Peyer's patch (tissue), 4 donors: ENCODE measurements around the gene WNT5A. TPM values are rescaled to one million over a fixed set of nuclear protein-coding genes. Genes with fewer than 3 reads are reported as not detected.

Experiments
- DNase-seq, 3 donors: peaks; one replicate each; pipeline ENCODE4 v3.0.0-alpha.2; 2017 to 2019
- H3K27ac ChIP-seq, 4 donors: fragments of 200-600 bp; sonication (generic); one replicate each; pipeline ENCODE4 v1.5.1; 2016 to 2019
- H3K27me3 ChIP-seq, 2 donors: fragments of 200-600 bp; sonication (generic); one replicate each; pipeline ENCODE4 v1.5.1; 2019
- H3K36me3 ChIP-seq, 3 donors: fragments of 200-600 bp; sonication (generic); one replicate each; pipeline ENCODE4 v1.5.1; 2016 to 2019
- H3K4me1 ChIP-seq, 4 donors: fragments of 200-600 bp; sonication (generic); one replicate each; pipeline ENCODE4 v1.5.1; 2016 to 2019
- H3K4me3 ChIP-seq, 4 donors: fragments of 200-600 bp; sonication (generic); 1 replicate in 3 of 4; 2 replicates in 1 of 4; pipeline ENCODE4 v1.5.1; 2016 to 2019; ENCODE audit warnings: mild to moderate bottlenecking in 1 of 4
- H3K9me3 ChIP-seq, 4 donors: fragments of 200-600 bp; sonication (generic); one replicate each; pipeline ENCODE4 v1.5.1; 2016 to 2019; ENCODE audit warnings: mild to moderate bottlenecking in 1 of 4
- CTCF ChIP-seq, 6 experiments: fragments of 450-650 bp in 4 of 6; fragments of 200-600 bp in 2 of 6; sonication (generic) in 1 of 6; IDR thresholded peaks; one replicate each; pipeline ENCODE4 v1.5.1; 2017 to 2019; ENCODE audit warnings: antibody characterized with exemption in 6 of 6, mild to moderate bottlenecking in 3 of 6, moderate library complexity in 1 of 6
- POLR2A ChIP-seq, 2 donors: fragments of 450-650 bp; IDR thresholded peaks; one replicate each; pipeline ENCODE4 v1.5.1; 2017; ENCODE audit warnings: antibody characterized with exemption in 2 of 2, mild to moderate bottlenecking in 2 of 2, moderate library complexity in 2 of 2
- total RNA-seq, 4 donors: library from RNA; depleted of rRNA; stranded (reverse); fragments of >200 nt; gene quantifications; one replicate each; pipeline ENCODE4 v1.1.0, GENCODE V29; 2016

WNT5A gene
- total RNA-seq, 4 donors from 2014 or later, result 4.6 to 8.6 (median 7.9) TPM

GRCh38 chr3:55521064-55521737 lies 34.1 kb upstream of the WNT5A start:
- Histone ChIP-seq H3K4me1 (no peaks in the 10 kb centered on the region), H3K4me3 (no peak overlapping the region), H3K27ac (no peak overlapping the region), H3K9me3 (no peaks in the 10 kb centered on the region), H3K36me3 (no peaks in the 10 kb centered on the region), H3K27me3 (no peaks in the 10 kb centered on the region)
- DNase-seq, result no peak
- no peak for TF ChIP-seq POLR2A (IDR thresholded peaks at IDR 0.05)
- no peak for TF ChIP-seq CTCF (IDR thresholded peaks at IDR 0.05)

DNA sequence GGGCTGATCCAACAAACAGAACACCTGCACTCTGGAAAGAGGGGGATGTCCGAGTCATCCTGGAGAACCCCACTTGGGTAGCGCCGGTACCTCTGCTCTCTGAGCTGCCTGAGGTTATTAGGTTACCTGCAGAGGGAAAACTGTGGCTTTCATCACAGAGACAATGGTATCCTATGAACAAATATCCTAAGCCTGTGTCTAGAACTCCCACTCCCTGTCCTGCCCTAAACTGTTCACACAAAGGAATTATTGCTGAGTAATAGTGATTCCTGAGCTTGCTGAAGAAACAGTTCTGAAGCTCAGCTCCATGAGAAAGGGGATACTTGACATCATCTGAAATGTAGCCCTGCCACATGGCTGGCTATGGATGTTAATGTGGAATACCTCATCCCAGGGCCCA lies 31.9 kb upstream of the WNT5A start:
- no peaks in the 10 kb centered on the region for H3K36me3 ChIP-seq
- TF ChIP-seq CTCF (IDR thresholded peaks at IDR 0.05) (no peak), POLR2A (IDR thresholded peaks at IDR 0.05) (no peak)
- no peak overlapping the region for H3K4me3 ChIP-seq
- H3K27ac ChIP-seq, result no peak overlapping the region
- H3K9me3 ChIP-seq, result no peaks in the 10 kb centered on the region
- no peak for DNase-seq
- H3K27me3 ChIP-seq, result no peaks in the 10 kb centered on the region
- no peaks in the 10 kb centered on the region for H3K4me1 ChIP-seq

DNA sequence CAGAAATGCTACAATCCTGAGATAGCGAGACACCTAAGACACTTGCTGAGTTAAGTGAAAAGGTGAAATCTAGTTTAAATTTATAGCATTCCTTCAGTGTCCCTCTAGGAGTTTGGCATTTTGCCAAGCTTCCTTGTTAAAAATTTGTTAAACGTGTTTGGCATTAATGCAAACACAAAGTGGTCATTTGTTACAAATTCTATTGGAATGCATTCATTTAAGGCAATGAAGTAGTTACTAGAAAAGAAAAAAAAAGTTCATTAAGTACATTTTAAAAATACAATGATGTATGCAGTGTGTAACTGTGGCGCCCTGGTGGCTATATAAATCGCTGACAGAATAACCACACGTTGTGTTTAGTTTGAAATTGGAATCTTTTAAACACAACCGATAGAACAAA lies 31.3 kb upstream of the WNT5A start:
- no peak overlapping the region for H3K27ac ChIP-seq
- no peaks in the 10 kb centered on the region for H3K9me3 ChIP-seq
- no peaks in the 10 kb centered on the region for H3K27me3 ChIP-seq
- TF ChIP-seq POLR2A (IDR thresholded peaks at IDR 0.05) (no peak), CTCF (IDR thresholded peaks at IDR 0.05) (no peak)
- H3K4me3 ChIP-seq, result no peak overlapping the region
- H3K4me1 ChIP-seq, result no peaks in the 10 kb centered on the region
- no peaks in the 10 kb centered on the region for H3K36me3 ChIP-seq
- no peak for DNase-seq

DNA sequence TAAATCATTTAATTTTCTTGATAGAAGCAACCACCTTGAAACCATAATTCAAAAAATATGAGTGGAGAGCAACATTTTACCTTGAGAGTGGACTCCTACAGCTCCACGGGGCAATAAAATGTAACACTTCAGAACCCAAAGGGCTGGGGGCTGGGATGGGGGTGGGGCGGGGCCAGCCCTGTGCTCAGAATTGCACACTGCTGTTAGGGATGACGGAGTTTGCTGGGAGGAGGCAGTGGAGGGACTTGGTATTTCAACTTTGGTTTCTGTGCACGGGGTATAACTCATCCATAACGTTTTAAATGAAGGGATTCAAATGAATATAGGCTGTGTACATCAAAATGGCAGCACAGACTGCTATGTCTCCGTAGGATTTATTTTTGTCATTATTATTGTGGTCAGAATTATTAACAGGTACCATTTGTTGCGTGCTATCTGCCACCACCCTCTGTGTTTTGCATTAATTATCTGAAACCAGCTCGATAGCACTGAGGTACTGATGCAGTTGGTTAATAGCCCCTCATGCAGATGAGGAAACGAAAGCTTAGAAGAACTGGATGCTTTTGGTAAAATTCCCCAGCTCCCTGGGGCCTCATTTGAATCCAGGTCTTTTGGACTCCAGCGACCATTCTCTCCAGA lies 29.4 kb upstream of the WNT5A start:
- TF ChIP-seq POLR2A (IDR thresholded peaks at IDR 0.05), result no peak
- no peak for TF ChIP-seq CTCF (IDR thresholded peaks at IDR 0.05)
- DNase-seq, result no peak
- Histone ChIP-seq H3K4me1 (peaks cover 0 to 5% (median 0%) of the 10 kb centered on the region in 4 donors), H3K9me3 (no peaks in the 10 kb centered on the region), H3K4me3 (no peak overlapping the region), H3K27me3 (no peaks in the 10 kb centered on the region), H3K27ac (no peak overlapping the region), H3K36me3 (no peaks in the 10 kb centered on the region)

DNA sequence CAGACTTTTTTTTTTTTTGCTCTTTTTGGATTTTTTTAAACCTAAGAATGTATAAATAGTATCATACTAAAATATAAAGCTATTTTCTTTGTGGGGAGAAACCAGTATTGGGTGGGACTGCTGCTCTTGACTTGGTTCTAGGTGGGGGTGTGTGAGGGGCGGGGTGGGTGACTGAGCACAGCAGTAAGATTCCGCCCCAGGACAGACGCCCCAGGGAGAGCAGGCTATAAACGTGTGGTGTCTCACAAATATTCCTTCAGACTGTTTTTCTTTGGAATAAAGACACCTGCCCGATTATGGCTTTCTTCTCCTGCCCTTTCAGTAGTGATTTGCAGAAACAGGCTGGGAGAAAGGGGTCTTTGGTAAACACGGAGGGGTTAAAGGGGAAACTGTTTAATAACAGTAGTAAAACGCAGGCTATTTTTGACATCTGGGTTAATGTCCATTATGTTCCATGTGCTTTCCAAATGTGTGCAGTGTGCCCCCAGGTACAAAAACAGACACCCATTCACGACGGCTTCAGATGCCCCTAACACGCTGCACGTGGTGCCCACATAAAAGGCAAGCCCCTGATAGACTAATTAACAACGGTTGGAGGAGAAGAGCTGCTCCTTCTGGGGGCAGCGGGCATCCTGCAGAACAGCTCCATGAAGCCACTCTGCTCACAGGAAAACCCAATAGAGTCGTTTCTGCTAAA lies 28.6 kb upstream of the WNT5A start:
- H3K36me3 ChIP-seq, result no peaks in the 10 kb centered on the region

More for the DNA sequence above, 28.6 kb upstream of the WNT5A start:
- H3K9me3 ChIP-seq, result no peaks in the 10 kb centered on the region
- no peak overlapping the region for H3K4me3 ChIP-seq
- no peak overlapping the region for H3K27ac ChIP-seq
- H3K4me1 ChIP-seq, result peaks cover 0 to 5% (median 0%) of the 10 kb centered on the region in 4 donors
- H3K27me3 ChIP-seq, result no peaks in the 10 kb centered on the region
- no peak for DNase-seq
- TF ChIP-seq POLR2A (IDR thresholded peaks at IDR 0.05), result no peak
- no peak for TF ChIP-seq CTCF (IDR thresholded peaks at IDR 0.05)
